Measurements from ENCODE around the gene HMSD.

HMSD gene

DNA sequence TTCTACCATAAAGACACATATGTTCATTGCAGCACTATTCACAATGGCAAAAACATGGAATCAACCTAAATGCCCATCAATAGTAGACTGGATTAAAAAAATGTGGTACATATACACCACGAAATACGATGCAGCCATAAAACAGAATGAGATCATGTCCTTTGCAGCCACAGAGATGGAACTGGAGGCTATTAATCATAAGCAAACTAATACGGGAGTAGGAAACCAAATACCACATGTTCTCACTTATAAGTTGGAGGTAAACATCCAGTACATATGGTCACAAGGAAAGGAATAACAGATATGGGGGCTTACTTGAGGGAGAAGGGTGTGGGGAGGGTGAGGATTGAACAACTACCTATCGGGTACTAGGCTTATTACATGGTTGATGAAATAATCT lies 7.7 kb downstream of the HMSD start:
- TF ChIP-seq, protein P1, sequence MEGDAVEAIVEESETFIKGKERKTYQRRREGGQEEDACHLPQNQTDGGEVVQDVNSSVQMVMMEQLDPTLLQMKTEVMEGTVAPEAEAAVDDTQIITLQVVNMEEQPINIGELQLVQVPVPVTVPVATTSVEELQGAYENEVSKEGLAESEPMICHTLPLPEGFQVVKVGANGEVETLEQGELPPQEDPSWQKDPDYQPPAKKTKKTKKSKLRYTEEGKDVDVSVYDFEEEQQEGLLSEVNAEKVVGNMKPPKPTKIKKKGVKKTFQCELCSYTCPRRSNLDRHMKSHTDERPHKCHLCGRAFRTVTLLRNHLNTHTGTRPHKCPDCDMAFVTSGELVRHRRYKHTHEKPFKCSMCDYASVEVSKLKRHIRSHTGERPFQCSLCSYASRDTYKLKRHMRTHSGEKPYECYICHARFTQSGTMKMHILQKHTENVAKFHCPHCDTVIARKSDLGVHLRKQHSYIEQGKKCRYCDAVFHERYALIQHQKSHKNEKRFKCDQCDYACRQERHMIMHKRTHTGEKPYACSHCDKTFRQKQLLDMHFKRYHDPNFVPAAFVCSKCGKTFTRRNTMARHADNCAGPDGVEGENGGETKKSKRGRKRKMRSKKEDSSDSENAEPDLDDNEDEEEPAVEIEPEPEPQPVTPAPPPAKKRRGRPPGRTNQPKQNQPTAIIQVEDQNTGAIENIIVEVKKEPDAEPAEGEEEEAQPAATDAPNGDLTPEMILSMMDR (conservative IDR thresholded peaks at IDR 0.05; ENCODE audit: low read length) = no peak
- no peak overlapping the region for H3K4me3 ChIP-seq (ENCODE audit: low read length)
- peak; percentile 23 for DNase-seq (ENCODE audit: low read depth)

DNA sequence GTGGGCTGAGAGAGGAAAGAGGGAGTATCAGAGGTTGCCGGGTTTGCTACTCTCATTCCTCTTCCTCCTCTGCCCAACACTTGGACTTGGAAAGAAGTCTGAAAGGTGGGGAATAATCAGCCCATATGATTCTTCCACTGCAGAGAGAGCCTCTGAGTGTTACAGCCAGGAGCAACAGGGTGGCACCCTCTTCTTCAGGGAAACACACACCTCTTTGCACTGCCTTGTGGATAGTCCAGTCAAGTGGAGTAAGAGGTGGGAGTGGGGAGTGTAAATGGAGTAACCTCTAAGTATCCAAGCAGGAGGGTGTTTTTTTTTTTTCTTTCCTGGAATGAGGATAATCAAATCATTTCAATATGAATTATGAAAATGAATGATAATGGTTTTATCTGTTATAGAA lies 11.8 kb downstream of the HMSD start:
- TF ChIP-seq, protein P1 (conservative IDR thresholded peaks at IDR 0.05; ENCODE audit: low read length) = no peak
- no peak for DNase-seq (ENCODE audit: low read depth)
- no peak overlapping the region for H3K4me3 ChIP-seq (ENCODE audit: low read length)

DNA sequence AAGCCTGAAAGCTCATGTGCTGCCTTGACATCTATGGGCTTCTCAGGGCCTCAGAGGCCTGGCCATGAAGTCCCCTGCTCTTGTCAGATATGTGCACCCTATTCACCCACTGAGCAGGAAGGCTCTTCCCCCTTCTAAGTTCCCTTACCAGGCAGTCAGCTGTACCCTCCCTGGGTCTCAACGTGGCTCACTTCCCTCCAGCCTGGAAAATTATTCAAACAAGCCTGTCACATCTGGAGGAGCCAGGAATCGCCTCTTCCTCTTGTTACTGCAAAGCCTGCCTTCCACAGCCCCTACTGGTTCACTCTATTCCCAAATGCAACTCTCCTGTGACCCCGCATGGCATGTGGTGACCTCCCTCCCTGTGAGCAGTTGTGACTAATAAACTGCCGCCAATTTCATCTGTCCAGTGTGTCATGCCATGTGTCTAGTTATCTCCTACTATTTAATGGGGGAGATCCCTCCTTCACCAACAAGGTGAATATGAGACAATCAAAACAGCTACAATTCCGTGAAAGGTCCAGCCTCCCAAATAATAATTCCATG lies 12.4 kb downstream of the HMSD start:
- TF ChIP-seq, protein P1 (conservative IDR thresholded peaks at IDR 0.05; ENCODE audit: low read length) = no peak
- DNase-seq (ENCODE audit: low read depth) = no peak
- no peak overlapping the region for H3K4me3 ChIP-seq (ENCODE audit: low read length)

- TF ChIP-seq, protein P1 (conservative IDR thresholded peaks at IDR 0.05; ENCODE audit: low read length) = no peak
- H3K4me3 ChIP-seq (ENCODE audit: low read length) = no peak overlapping the region
- no peak for DNase-seq (ENCODE audit: low read depth)
Measured at GRCh38 chr18:63962137-63962536, 13.0 kb downstream of the HMSD start.

GRCh38 chr18:63963615-63964256 lies 14.6 kb downstream of the HMSD start:
- H3K4me3 ChIP-seq (ENCODE audit: low read length) = no peak overlapping the region
- DNase-seq (ENCODE audit: low read depth) = peak; percentile 76
- TF ChIP-seq, protein P1 (conservative IDR thresholded peaks at IDR 0.05; ENCODE audit: low read length) = peak; percentile 97

- TF ChIP-seq, protein P1 (conservative IDR thresholded peaks at IDR 0.05; ENCODE audit: low read length) = no peak
- no peak for DNase-seq (ENCODE audit: low read depth)
- H3K4me3 ChIP-seq (ENCODE audit: low read length) = no peak overlapping the region
Measured at GRCh38 chr18:63964908-63965307, 15.8 kb downstream of the HMSD start.

DNA sequence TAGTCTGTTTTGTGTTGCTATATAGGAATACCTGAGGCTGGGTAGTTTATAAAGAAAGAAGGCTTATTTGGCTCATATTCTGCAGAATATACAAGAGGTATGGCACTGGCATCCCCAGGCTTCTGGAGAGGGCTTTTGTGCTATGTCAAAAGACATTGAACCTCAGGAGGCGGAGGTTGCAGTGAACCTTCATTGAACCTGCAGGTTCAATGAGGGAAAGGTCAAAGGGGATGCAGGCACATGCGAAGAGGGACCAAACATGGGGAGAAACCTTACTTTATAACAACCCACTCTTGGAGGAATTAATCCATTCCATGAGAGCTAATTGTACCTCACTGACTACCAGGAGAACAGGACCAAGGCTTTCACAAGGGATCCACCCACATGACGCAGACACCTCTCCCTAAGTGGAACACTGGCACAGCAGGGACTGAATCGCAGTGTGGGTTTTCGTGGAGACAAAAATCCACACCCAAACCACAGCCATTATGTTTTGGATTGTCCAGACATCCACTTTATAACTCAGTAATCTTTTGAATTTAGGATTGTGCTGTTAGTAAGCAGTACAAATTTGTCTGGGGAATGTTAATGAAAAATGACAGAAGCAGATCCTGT lies 16.7 kb downstream of the HMSD start:
- H3K4me3 ChIP-seq (ENCODE audit: low read length) = no peak overlapping the region
- no peak for DNase-seq (ENCODE audit: low read depth)
- TF ChIP-seq, protein P1 (conservative IDR thresholded peaks at IDR 0.05; ENCODE audit: low read length) = no peak

Data from AG10803 (cell line).